CD14-positive monocyte (primary cell): Measurements from ENCODE around the gene UGT1A6. TPM values are rescaled to one million over a fixed set of nuclear protein-coding genes. Genes with fewer than 3 reads are reported as not detected.

Experiments used
- DNase-seq, 3 donors: peaks; one replicate each; pipeline ENCODE4 v3.0.0-alpha.2; 2011 to 2022
- H2AFZ ChIP-seq: 2 replicates; pipeline ENCODE4 v1.6.0; 2012; ENCODE audit warnings: mild to moderate bottlenecking, low read depth, low read length, inconsistent platforms; ENCODE audit not compliant: insufficient read depth, poor library complexity, severe bottlenecking
- H3K27ac ChIP-seq, 2 donors: 1 replicate in 1 of 2; 2 replicates in 1 of 2; pipeline ENCODE4 v1.5.1; 2012 to 2013; ENCODE audit warnings: low read length in 2 of 2, control low read depth in 1 of 2, inconsistent platforms in 1 of 2, low read depth in 1 of 2, mild to moderate bottlenecking in 1 of 2
- H3K27me3 ChIP-seq, 2 donors: one replicate each; pipeline versions ENCODE4 v1.6.0 to v1.6.1; 2011 to 2013; ENCODE audit warnings: low read length in 2 of 2; ENCODE audit not compliant: control insufficient read depth in 2 of 2, insufficient read depth in 2 of 2
- H3K36me3 ChIP-seq, 2 donors: replicated peaks in 1 of 2; 1 replicate in 1 of 2; 2 replicates in 1 of 2; pipeline versions ENCODE4 v1.5.1 to v1.6.1; 2012 to 2013; ENCODE audit warnings: low read length in 2 of 2, control low read depth in 1 of 2, inconsistent platforms in 1 of 2, mild to moderate bottlenecking in 1 of 2; ENCODE audit not compliant: insufficient read depth in 2 of 2, control insufficient read depth in 1 of 2
- H3K4me1 ChIP-seq, 2 donors: 1 replicate in 1 of 2; 2 replicates in 1 of 2; pipeline versions ENCODE4 v1.5.1 to v1.6.1; 2012 to 2013; ENCODE audit warnings: low read length in 2 of 2, control low read depth in 1 of 2, inconsistent platforms in 1 of 2, mild to moderate bottlenecking in 1 of 2, moderate library complexity in 1 of 2; ENCODE audit not compliant: insufficient read depth in 2 of 2, control insufficient read depth in 1 of 2
- H3K4me2 ChIP-seq: replicated peaks from 2 replicates; pipeline ENCODE3; 2012; ENCODE audit warnings: low read length, moderate library complexity, mild to moderate bottlenecking; ENCODE audit not compliant: poor library complexity, severe bottlenecking; ENCODE audit errors: extremely low read depth
- H3K4me3 ChIP-seq, 3 experiments: fragments of 200-600 bp in 1 of 3; sonication (generic) in 1 of 3; replicated peaks in 1 of 3; 1 replicate in 2 of 3; 2 replicates in 1 of 3; pipeline ENCODE4 v1.5.1; 2011 to 2013; ENCODE audit warnings: low read length in 3 of 3, mild to moderate bottlenecking in 3 of 3, control low read depth in 2 of 3, low read depth in 2 of 3, inconsistent platforms in 1 of 3, moderate library complexity in 1 of 3
- H3K79me2 ChIP-seq: 2 replicates; pipeline ENCODE4 v1.6.0; 2012; ENCODE audit warnings: mild to moderate bottlenecking, control low read depth, inconsistent platforms, low read length, moderate library complexity; ENCODE audit not compliant: insufficient read depth
- H3K9ac ChIP-seq: 2 replicates; pipeline ENCODE4 v1.6.0; 2017; ENCODE audit warnings: low read length, mild to moderate bottlenecking; ENCODE audit not compliant: insufficient read depth, poor library complexity, severe bottlenecking
- H3K9me3 ChIP-seq, 2 donors: replicated peaks in 1 of 2; 1 replicate in 1 of 2; 2 replicates in 1 of 2; pipeline versions ENCODE4 v1.5.1 to v1.6.1; 2012 to 2013; ENCODE audit warnings: low read length in 2 of 2, control low read depth in 1 of 2; ENCODE audit not compliant: control insufficient read depth in 1 of 2, insufficient read depth in 1 of 2
- H4K20me1 ChIP-seq: 2 replicates; pipeline ENCODE4 v1.6.0; 2012; ENCODE audit warnings: mild to moderate bottlenecking, low read length, control low read depth, moderate library complexity; ENCODE audit not compliant: insufficient read depth
- H3K27ac Mint-ChIP-seq, 7 donors: one replicate each; pipeline ENCODE4 v1.8.0; 2020; ENCODE audit warnings: mild to moderate bottlenecking in 7 of 7, mixed read lengths in 7 of 7, moderate library complexity in 6 of 7, inconsistent platforms in 2 of 7
- H3K27me3 Mint-ChIP-seq, 3 donors: one replicate each; pipeline ENCODE4 v1.8.0; 2021 to 2022; ENCODE audit warnings: low read depth in 3 of 3, mild to moderate bottlenecking in 3 of 3, mixed read lengths in 3 of 3, moderate library complexity in 3 of 3, inconsistent platforms in 1 of 3
- H3K36me3 Mint-ChIP-seq, 2 donors: one replicate each; pipeline ENCODE4 v1.8.0; 2020; ENCODE audit warnings: mixed read lengths in 2 of 2, inconsistent platforms in 1 of 2, mild to moderate bottlenecking in 1 of 2
- H3K4me1 Mint-ChIP-seq: one replicate; pipeline ENCODE4 v1.8.0; 2020; ENCODE audit warnings: mild to moderate bottlenecking, mixed read lengths
- H3K4me3 Mint-ChIP-seq, 2 donors: one replicate each; pipeline ENCODE4 v1.8.0; 2020; ENCODE audit warnings: mild to moderate bottlenecking in 2 of 2, mixed read lengths in 2 of 2, moderate library complexity in 1 of 2
- H3K9me3 Mint-ChIP-seq, 7 donors: one replicate each; pipeline ENCODE4 v1.8.0; 2020 to 2022; ENCODE audit warnings: mixed read lengths in 7 of 7, mild to moderate bottlenecking in 6 of 7, moderate library complexity in 6 of 7, inconsistent platforms in 2 of 7
- CTCF ChIP-seq: fragments of 200-600 bp; IDR thresholded peaks from one replicate; pipeline ENCODE4 v1.8.0; 2022; ENCODE audit warnings: antibody characterized with exemption, mild to moderate bottlenecking
- WGBS: methylation state at CpG from one replicate; pipeline ENCODE4 v1.1.5; 2013; ENCODE audit warnings: missing lambda C conversion rate; ENCODE audit not compliant: insufficient coverage; 5-methylcytosine and 5-hydroxymethylcytosine counted together
- intact Hi-C, 2 donors: fragments of 100-400 bp; cut with micrococcal nuclease; formaldehyde crosslinking; loops; one replicate each; pipeline versions ENCODE4 v1.15.0 to v1.15.1; 2023
- polyA plus RNA-seq, 3 donors: library from polyadenylated mRNA; depleted of rRNA in 1 of 3; unstranded in 2 of 3; stranded (reverse) in 1 of 3; fragments of 300-500 nt in 2 of 3; fragments of >200 nt in 1 of 3; fragmentation: Illumina TruSeq in 2 of 3; gene quantifications; 1 replicate in 2 of 3; 2 replicates in 1 of 3; pipeline ENCODE4 v1.2.3, GENCODE V29; 2012 to 2021

UGT1A6 gene
- polyA plus RNA-seq, 3 donors: not detected

DNA sequence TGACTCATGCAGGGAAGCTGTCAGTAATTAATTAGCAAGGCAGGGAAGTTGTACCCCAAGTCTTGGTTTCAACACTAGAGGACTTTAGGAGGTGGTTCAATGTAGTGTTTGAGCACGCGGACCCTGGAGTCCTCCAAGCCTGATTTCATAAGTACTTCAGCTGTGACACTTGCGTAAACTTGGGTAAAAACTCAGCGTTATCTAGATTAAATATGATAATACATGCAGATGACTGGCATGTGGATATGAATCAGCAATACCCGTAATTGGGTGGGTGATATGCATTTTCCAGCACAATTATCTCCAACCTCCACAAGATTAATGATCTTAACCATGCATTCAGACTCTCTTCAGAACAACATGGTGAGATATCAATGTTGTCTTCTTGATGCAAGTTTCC is 5.8 kb upstream of the UGT1A6 start:
- Histone ChIP-seq H3K27ac (no peak overlapping the region), H3K27me3 (no peaks in the 10 kb centered on the region), H3K4me3 (no peak overlapping the region), H3K9ac (no peak overlapping the region), H3K79me2 (no peaks in the 10 kb centered on the region), H3K4me1 (no peaks in the 10 kb centered on the region), H2AFZ (no peak overlapping the region), H3K4me2 (no peak overlapping the region), H3K9me3 (no peaks in the 10 kb centered on the region), H3K36me3 (no peaks in the 10 kb centered on the region), H4K20me1 (no peaks in the 10 kb centered on the region)
- H3K27me3 Mint-ChIP-seq: no peaks in the 10 kb centered on the region
- no peak for DNase-seq
- no CpG with 5 or more reads among the region's 5 CpGs for WGBS
- TF ChIP-seq CTCF: no peak
- peaks cover 0 to 5% (median 0%) of the 10 kb centered on the region in 7 donors for H3K9me3 Mint-ChIP-seq
- H3K27ac Mint-ChIP-seq: no peak overlapping the region
- peaks cover 2% of the 10 kb centered on the region for H3K4me1 Mint-ChIP-seq
- H3K4me3 Mint-ChIP-seq: no peak overlapping the region
- intact Hi-C loops: no loop called here
- no peaks in the 10 kb centered on the region for H3K36me3 Mint-ChIP-seq

- intact Hi-C loops: no loop called here
- Histone ChIP-seq H3K9me3 (no peaks in the 10 kb centered on the region), H4K20me1 (no peaks in the 10 kb centered on the region), H3K36me3 (no peaks in the 10 kb centered on the region), H3K9ac (no peak overlapping the region), H3K4me2 (no peak overlapping the region), H3K27me3 (no peaks in the 10 kb centered on the region), H3K4me3 (no peak overlapping the region), H2AFZ (no peak overlapping the region), H3K4me1 (no peaks in the 10 kb centered on the region), H3K79me2 (no peaks in the 10 kb centered on the region), H3K27ac (no peak overlapping the region)
- no peak for TF ChIP-seq CTCF
- H3K4me3 Mint-ChIP-seq: no peak overlapping the region
- H3K36me3 Mint-ChIP-seq: no peaks in the 10 kb centered on the region
- no peaks in the 10 kb centered on the region for H3K4me1 Mint-ChIP-seq
- DNase-seq: no peak
- H3K9me3 Mint-ChIP-seq: peaks cover 0 to 5% (median 0%) of the 10 kb centered on the region in 7 donors
- no peak overlapping the region for H3K27ac Mint-ChIP-seq
- 80% methylated on average over 1 of the region's 5 CpGs for WGBS
- peaks cover 0 to 2% (median 0%) of the 10 kb centered on the region in 3 donors for H3K27me3 Mint-ChIP-seq
Measured at GRCh38 chr2:233688341-233688740, 4.3 kb upstream of the UGT1A6 start.
